A549 treated with dexamethasone at 1 μM for 4 hours (cell line): ENCODE data around the gene CCL3. TPM values are rescaled to one million over a fixed set of nuclear protein-coding genes. Genes with fewer than 3 reads are reported as not detected.

Experiments
- total RNA-seq: library from RNA; stranded (reverse); fragments of 200-300 nt; extraction: Qiagen RNA extraction; gene quantifications from 5 replicates; pipeline ENCODE4 v1.2.3, GENCODE V29; 2022

The CCL3 gene
- not detected in 5 replicates for total RNA-seq

DNA sequence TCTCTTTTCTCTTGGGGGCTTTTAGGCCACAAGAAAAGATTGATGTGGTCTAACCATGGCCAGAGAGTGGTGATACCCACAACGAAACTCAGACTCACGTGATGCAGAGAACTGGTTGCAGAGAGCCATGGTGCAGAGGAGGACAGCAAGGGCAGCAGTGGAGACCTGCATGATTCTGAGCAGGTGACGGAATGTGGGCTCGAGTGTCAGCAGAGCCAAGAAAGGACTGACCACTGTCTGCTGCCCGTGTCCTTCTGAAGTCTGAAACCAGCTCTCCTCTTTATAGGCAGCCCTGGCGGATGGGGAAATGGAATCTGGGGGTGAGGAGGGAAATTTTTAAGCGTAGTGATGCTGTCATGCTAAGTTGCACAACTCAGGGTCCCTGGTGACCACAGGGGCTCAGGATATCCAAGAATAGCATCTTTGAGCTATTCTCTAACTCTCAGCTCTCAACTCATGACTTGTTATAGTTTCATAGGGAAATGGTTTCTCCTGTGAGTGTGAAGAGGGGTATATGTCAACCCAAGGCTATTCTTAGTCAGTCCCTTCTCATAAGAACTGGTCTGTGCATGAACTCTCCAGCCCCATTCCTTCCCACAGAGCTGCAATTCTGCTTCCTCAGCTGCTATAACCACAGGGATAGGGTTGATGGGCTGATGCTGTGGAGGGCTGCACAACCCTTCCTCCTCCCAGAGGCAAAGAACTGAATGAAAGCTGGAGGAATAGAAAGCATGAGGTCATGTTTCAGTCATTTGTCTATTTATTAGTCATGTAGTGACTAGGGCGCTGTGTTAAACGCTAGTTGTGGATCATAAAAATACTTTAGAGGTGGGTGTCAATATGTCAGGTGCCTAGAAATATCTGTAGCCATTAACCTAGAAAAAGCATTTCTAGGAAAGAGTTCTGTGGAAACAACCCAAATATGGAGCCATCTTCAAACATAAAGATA is at the start of gene CCL3:
CCL3 (minus strand) TSS at position 256 of the 949 bp plus-strand sequence; CDS start at position 171, 85 bp downstream.

DNA sequence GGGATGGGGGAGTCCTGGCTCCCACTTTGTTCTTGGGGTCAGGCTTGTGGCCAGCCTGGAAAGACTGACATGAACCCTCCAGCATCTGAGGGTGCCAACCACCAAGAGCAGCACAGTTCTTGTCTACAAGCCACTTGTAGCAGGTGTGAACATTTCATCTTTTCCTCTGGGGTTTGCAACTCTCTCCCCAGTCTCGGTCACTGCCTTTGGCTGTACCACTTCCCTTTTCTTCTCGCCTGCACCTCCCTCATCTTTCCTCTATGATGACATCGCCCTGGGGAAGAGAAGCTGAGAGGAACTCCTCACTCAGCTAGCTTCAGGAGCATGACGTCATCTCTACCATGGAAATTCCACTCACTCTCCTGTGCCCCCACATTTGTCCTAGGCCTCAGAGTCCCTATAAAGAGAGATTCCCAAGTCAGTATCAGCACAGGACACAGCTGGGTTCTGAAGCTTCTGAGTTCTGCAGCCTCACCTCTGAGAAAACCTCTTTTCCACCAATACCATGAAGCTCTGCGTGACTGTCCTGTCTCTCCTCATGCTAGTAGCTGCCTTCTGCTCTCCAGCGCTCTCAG is 13.5 kb upstream of the CCL3 start, which contains the start of gene CCL4:
CCL4 (plus strand) TSS at position 427 of the 575 bp plus-strand sequence; CDS start at position 506, 79 bp downstream.

DNA sequence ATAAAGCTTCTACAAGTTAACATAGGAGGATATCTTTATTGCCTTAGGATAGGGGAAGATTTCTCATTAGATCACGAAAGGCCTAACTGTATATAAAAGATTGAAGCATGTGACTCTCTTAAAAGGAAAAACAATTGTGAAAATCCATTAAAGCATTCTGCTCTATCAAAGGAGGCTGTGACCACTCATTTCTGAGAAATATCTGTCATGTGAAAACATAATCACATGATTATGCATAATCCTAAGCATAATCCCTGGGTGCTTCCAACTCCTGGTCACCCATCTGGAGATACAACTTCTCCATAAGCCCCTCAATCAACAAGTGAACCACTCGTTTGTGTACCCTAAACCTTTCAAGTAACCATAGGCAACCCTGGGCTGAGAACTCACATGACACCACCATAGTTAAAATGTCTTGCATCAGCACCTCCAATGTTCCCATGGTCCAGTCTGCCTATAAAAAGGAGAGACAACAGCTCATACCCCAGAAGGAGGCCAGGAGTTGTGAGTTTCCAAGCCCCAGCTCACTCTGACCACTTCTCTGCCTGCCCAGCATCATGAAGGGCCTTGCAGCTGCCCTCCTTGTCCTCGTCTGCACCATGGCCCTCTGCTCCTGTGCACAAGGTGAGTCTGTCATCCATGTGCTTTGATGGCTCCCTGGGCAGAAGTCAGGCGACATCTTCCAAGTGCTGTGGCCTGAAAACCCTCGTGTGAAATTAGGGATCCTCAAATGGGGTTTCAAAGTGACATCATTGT is 26.0 kb downstream of the CCL3 start, which contains the start of gene CCL18:
CCL18 (plus strand) TSS at position 487 of the 756 bp plus-strand sequence; CDS start at position 558, 71 bp downstream.

Other genes starting within 250 kb of the CCL3 start
- not detected in 5 replicates for gene HEATR9, start 221.3 kb downstream of the CCL3 start, total RNA-seq
- gene CCL5, start 209.8 kb downstream of the CCL3 start, total RNA-seq, result 0.80 to 1.7 TPM (median 1.2 TPM) in 5 replicates
- gene RDM1, start 159.4 kb downstream of the CCL3 start, total RNA-seq, result 2.2 to 3.3 TPM (median 2.6 TPM) in 5 replicates
- gene LYZL6, start 146.4 kb downstream of the CCL3 start, total RNA-seq, result not detected in 5 replicates
- not detected in 5 replicates for gene CCL16, start 108.6 kb downstream of the CCL3 start, total RNA-seq
- gene CCL14, start 103.4 kb downstream of the CCL3 start, total RNA-seq, result not detected in 5 replicates
- gene CCL15, start 88.6 kb downstream of the CCL3 start, total RNA-seq, result 0.13 TPM in 1 of 5 replicates, not detected in the others
- not detected in 5 replicates for gene CCL23, start 72.2 kb downstream of the CCL3 start, total RNA-seq
- gene CCL18, start 25.9 kb downstream of the CCL3 start, total RNA-seq, result 0.10 TPM in 1 of 5 replicates, not detected in the others
- 0.29 TPM in 1 of 5 replicates, not detected in the others for gene CCL4, start 13.7 kb upstream of the CCL3 start, total RNA-seq
- gene TBC1D3B, start 86.5 kb upstream of the CCL3 start, total RNA-seq, result 1.1 to 4.4 TPM (median 2.6 TPM) in 5 replicates
- gene CCL3L1, start 106.6 kb upstream of the CCL3 start, total RNA-seq, result not detected in 5 replicates
- 0.18 TPM in 1 of 5 replicates, not detected in the others for gene CCL4L2, start 120.9 kb upstream of the CCL3 start, total RNA-seq
- gene TBC1D3I, start 174.4 kb upstream of the CCL3 start, total RNA-seq, result 0.06 to 0.27 TPM (median 0.23 TPM) in 4 of 5 replicates, not detected in the other
- gene TBC1D3G, start 233.7 kb upstream of the CCL3 start, total RNA-seq, result not detected in 5 replicates